SK-N-SH (cell line): Measurements from ENCODE around the gene SUSD3.

Source experiments
- EZH2phosphoT487 ChIP-seq: fragments of 200-600 bp; sonication (generic); IDR thresholded peaks from 2 replicates; pipeline ENCODE4 v1.6.1; 2017; ENCODE audit warnings: low read depth, mixed run types, mild to moderate bottlenecking, antibody characterized with exemption, moderate library complexity, borderline replicate concordance
- FOSL2 ChIP-seq: IDR thresholded peaks from 2 replicates; pipeline ENCODE4 v1.4.0; 2012; ENCODE audit warnings: low read depth, mild to moderate bottlenecking, moderate library complexity, borderline replicate concordance
- GATA2 ChIP-seq: sonication (generic); formaldehyde crosslinking; IDR thresholded peaks from 2 replicates; pipeline ENCODE4 v1.5.0; 2020; ENCODE audit warnings: mild to moderate bottlenecking, missing genetic modification reagents
- MXI1 ChIP-seq: IDR thresholded peaks from 2 replicates; pipeline ENCODE4 v1.6.1; 2012; ENCODE audit warnings: mild to moderate bottlenecking, low read depth, low read length, improper control_type of control experiment
- POLR2AphosphoS5 ChIP-seq: IDR thresholded peaks from 2 replicates; pipeline ENCODE4 v1.6.1; 2012; ENCODE audit warnings: low read depth, low read length
- SMC3 ChIP-seq: IDR thresholded peaks from 2 replicates; pipeline ENCODE4 v1.6.1; 2012; ENCODE audit warnings: low read depth, low read length, improper control_type of control experiment
- TEAD4 ChIP-seq: IDR thresholded peaks from 2 replicates; pipeline ENCODE4 v1.4.0; 2012; ENCODE audit warnings: mild to moderate bottlenecking, borderline replicate concordance; ENCODE audit not compliant: insufficient read depth
- TF ChIP-seq, protein P1 (sequence below): fragments of 200-600 bp; sonication (generic); IDR thresholded peaks from 2 replicates; pipeline ENCODE4 v1.6.1; 2017; ENCODE audit warnings: antibody characterized with exemption, mild to moderate bottlenecking, moderate library complexity

DNA sequence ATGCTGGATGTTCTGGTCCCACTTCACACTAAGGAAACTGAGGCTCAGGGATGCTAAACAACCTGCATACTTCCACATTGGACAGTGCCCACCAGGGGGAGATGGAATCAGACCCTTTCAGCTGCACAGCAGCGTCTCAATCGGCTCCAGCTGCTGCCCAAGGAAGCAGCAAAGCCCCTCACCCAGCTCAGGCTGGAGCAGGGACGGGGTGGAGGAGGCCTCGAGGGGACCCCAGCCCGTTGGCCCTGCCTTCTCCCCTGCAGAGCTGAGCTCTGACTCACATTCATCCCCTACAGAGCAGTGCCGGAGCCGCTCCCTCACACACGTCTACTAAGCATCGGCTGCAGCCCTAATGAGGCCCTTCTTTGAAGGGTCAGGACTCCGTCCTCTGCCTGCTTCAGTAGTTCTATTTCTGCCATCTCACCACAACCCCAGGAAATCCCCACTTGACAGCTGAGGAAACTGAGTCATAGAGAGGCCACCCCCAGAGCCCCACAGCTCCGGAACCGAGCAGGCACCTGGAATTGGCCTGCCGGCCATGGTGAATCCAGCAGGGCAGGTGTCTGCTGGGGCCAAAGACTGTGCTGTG lies 21.5 kb upstream of the SUSD3 start:
- TF ChIP-seq SMC3, result no peak
- no peak for TF ChIP-seq MXI1
- TF ChIP-seq, protein P1, sequence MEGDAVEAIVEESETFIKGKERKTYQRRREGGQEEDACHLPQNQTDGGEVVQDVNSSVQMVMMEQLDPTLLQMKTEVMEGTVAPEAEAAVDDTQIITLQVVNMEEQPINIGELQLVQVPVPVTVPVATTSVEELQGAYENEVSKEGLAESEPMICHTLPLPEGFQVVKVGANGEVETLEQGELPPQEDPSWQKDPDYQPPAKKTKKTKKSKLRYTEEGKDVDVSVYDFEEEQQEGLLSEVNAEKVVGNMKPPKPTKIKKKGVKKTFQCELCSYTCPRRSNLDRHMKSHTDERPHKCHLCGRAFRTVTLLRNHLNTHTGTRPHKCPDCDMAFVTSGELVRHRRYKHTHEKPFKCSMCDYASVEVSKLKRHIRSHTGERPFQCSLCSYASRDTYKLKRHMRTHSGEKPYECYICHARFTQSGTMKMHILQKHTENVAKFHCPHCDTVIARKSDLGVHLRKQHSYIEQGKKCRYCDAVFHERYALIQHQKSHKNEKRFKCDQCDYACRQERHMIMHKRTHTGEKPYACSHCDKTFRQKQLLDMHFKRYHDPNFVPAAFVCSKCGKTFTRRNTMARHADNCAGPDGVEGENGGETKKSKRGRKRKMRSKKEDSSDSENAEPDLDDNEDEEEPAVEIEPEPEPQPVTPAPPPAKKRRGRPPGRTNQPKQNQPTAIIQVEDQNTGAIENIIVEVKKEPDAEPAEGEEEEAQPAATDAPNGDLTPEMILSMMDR, result no peak
- no peak for TF ChIP-seq FOSL2
- TF ChIP-seq EZH2phosphoT487, result no peak
- no peak for TF ChIP-seq TEAD4
- no peak for TF ChIP-seq GATA2 (CRISPR knock-in tag)
- TF ChIP-seq POLR2AphosphoS5, result no peak
